Ammon's horn (tissue), 1 donor: ENCODE results near the gene ECT2.
"Not testable (repeated sequence)": the region's sequence is repeated elsewhere in the genome, so short reads cannot be mapped to it uniquely, and the experiment has no call there.

Source experiments
- DNase-seq: peaks from one replicate; pipeline ENCODE4 v3.0.0-alpha.2; 2016; ENCODE audit warnings: low spot score

The ECT2 gene

DNA sequence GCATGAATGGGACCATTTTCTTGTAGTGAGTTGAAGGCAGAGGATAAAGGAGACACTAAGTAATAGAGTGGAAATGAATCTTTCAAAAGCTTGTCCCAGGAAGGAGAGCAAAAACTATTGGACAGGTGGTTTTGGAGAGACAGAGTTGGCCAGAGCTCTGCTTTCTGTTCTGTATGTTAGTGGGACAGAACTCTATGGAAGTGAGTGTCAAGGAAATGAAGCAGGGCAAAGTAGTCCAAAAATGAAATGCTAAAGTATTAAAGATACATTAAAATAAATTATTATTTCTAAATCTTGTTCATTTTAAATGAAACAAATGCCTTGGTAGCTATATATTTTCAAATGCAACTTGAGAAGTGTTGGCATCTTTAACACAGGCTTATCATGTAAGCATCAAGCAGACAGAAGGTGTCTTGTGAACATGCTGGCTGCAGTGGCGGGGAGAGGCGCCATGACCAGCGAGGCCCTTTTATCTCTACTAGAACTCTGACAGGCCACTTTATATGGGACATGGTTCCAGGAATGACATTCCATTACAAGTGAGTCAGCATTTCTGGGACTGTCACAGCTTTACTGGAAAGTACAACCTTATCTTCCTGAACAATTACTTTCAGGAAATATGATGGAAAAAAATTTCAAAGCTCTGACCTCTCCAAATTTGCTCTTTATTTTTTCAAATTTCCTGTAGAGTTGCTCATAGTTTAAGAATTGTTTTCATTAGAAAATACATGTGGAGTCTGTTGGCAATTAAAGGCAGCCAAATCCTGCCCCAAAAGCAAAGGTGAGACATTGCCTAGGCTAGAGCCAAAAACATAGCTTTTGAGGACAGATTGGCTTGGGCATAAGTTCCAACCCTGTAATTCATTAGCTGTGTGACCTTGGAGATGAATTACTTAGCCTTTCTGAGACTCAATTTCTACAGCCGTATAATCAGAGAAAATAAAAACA is 106.5 kb downstream of the ECT2 start:
- no peak for DNase-seq

DNA sequence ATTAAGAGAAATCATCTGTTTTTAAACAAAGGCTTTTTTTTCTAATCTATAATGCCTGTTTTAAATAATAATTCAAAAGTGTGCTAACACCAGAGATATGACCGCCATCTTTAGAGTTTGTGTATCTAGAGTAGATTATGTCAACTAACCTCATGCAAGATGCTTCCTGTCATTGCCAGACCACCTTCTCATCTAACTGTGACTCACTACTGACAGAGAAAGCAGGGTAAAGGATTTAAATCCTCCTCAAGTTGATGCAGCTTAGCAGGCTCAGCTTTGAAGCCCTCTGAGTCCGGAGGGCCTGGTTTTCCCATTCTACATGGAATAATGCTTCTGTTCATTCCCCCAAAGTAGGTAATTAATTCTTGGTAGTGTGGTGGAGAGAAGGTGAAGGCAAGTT is 108.5 kb downstream of the ECT2 start:
- DNase-seq = no peak

DNA sequence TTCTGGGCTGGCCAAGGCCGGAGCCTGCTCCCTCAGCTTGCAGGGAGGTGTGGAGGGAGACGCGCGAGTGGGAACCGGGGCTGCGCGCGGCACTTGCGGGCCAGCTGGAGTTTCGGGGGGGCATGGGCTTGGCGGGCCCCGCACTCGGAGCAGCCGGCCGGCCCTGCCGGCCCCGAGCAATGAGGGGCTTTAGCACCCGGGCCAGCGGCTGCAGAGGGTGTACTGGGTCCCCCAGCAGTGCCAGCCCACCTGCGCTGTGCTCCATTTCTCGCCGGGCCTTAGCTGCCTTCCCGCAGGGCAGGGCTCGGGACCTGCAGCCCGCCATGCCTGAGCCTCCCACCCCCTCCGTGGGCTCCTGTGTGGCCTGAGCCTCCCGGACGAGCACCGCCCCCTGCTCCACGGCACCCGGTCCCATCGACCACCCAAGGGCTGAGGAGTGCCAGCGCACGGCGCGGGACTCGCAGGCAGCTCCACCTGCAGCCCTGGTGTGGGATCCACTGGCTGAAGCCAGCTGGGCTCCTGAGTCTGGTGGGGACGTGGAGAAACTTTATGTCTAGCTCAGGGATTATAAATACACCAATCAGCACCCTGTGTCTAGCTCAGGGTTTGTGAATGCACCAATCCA is 116.3 kb downstream of the ECT2 start:
- DNase-seq = not testable (repeated sequence)

DNA sequence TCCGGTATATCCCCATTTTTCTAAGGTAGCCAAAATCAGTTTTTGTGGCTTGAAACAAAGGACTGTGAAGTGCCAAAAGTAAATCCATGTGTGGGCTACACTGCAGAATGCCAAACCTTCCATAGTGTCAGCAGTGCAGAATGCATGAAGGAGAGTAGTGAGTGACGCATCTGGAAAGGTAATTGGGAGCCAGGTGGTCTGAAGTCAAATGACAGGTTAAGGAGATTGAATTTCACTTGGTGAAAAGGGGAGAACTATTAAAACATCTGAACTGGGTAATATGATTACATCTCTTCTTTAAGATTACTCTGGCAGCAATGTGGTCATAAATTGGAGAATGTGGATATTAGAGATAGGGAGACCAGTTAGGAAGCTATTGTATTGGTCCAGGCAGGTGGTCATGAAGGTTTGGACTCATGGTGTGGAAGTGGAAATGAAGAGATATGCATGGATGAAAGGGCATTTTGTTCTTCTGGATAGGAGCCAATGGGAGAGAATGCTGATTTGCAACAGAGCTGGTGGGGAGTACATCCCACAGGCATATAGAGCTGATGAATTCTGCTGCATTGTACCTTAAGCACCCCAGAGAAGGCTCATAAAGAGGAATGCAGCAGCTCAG is 118.2 kb downstream of the ECT2 start:
- no peak for DNase-seq

DNA sequence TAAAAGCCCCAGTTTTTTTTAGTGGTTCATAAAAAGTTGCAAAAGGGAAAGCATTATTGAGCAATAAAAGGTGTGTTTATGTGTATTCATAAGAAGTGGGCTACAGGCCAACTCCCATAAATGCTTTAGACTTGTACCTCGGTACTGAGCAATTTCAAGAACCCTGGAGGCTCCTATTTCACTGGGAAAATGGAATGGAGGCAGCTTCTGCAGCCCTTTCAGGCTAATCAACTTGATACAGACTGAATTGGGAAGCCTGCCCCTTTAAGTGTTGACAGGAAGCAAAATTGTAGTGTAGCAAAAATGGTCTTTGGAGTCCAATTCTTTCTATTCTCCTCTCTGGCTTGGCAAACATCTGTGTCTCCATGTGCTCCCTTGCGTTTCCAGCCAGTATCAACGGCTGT is 118.8 kb downstream of the ECT2 start:
- no peak for DNase-seq

- no peak for DNase-seq
These were observed 119.4 kb downstream of the ECT2 start for GRCh38 chr3:172869784-172870518.
